GM19372 (cell line): ENCODE measurements around the gene ADH5.
"Not testable (repeated sequence)": the region's sequence is repeated elsewhere in the genome, so short reads cannot be mapped to it uniquely, and the experiment has no call there.

ENCODE experiments used
- ATAC-seq: cut with Tn5 transposase; IDR thresholded peaks from one replicate; pipeline ENCODE4 v1.9.1; 2021; ENCODE audit warnings: mild to moderate bottlenecking, low read depth, moderate library complexity; ENCODE audit not compliant: unreplicated experiment

Gene ADH5

DNA sequence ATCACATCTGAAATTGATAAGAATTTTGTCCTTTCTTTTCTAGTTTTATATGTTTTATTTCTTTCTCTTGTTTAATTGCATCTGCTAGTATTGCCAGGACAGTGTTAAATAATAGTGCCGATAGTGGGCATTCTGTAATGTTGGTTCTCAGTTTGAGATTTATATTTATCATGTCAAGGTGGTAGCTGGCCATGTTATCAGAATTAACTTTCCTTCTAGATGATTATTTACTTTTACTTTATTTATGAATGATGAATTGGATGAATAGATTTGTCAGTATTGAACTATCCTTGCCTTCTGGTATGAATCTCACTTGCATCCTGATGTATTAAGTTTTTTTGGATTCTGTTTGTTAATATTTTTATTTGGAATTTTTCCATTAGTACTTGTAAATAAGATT is 50.4 kb downstream of the ADH5 start:
- no peak for ATAC-seq

DNA sequence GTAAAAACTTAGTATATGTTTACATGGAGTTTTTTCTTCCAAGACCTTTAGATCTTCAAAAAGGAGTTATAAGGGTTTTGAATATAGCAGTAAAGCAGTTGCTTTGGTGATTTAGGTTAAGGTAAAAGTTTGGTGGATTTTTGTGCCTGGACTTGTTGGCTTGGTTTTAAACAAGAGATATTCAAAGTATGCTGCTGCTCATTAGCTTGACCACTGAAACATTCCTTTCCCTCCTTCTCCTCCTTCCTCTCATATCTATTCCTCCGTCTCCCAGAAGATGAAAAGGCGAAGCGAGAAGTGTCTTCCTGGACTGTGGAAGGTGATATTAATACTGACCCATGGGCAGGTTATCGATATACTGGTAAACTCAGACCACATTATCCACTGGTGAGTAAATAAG is 54.6 kb downstream of the ADH5 start:
- ATAC-seq, result no peak

- no peak for ATAC-seq
These were observed 58.7 kb downstream of the ADH5 start for GRCh38 chr4:99029852-99030251.

- ATAC-seq, result no peak
These were observed 59.4 kb downstream of the ADH5 start for GRCh38 chr4:99029018-99029735.

GRCh38 chr4:99028187-99028586 is 60.4 kb downstream of the ADH5 start:
- no peak for ATAC-seq

GRCh38 chr4:99027304-99027703 is 61.3 kb downstream of the ADH5 start:
- ATAC-seq, result no peak

- no peak for ATAC-seq
These were observed 63.1 kb downstream of the ADH5 start for GRCh38 chr4:99025506-99025905.

DNA sequence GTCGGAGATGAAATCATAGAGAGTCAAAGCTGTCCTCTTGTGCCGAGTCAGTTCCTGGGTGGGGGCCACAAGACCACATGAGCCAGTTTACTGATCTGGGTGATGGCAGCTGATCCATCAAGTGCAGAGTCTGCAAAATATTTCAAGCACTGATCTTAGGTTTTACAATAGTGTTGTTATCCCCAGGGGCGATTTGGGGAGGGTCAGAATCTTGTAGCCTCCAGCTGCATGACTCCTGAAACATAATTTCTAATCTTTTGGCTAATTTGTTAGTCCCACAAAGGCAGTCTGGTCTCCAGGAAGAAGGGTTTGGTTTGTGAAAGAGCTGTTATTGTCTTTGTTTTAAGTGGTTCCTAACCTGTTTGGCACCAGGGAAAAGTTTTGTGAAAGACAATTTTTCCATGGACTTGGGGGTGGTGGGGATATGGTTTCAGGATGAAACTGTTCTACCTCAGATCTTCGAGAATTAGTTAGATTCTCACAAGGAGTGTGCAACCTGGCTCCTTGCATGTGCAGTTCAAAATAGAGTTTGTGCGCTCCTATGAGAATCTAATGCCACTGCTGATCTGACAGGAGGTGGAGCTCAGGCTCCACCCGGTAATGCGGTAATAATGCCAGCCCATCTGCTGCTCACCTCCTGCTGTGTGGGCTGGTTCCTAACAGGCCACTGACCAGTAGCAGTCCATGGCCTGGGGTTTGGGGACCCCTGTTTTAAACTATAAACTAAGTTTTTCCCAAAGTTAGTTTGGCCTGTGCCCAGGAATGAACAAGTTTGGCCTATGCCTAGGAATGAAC is 63.9 kb downstream of the ADH5 start:
- ATAC-seq, result no peak

- not testable (repeated sequence) for ATAC-seq
These were observed 64.8 kb downstream of the ADH5 start for GRCh38 chr4:99023800-99024251.

GRCh38 chr4:99022566-99022965 is 66.0 kb downstream of the ADH5 start:
- ATAC-seq, result no peak

GRCh38 chr4:99021386-99021785 is 67.2 kb downstream of the ADH5 start:
- ATAC-seq, result no peak
